Muscle layer of duodenum (tissue), 2 donors: Measurements from ENCODE around the gene SLC35E1.
"Not testable (repeated sequence)": the region's sequence is repeated elsewhere in the genome, so short reads cannot be mapped to it uniquely, and the experiment has no call there.

Source experiments
- H3K27ac ChIP-seq: one replicate; pipeline ENCODE4 v1.7.0; 2013; ENCODE audit warnings: mild to moderate bottlenecking, low read length
- H3K27me3 ChIP-seq: one replicate; pipeline ENCODE4 v1.7.0; 2013; ENCODE audit warnings: low read depth, mild to moderate bottlenecking, control low read depth, low read length
- H3K36me3 ChIP-seq, 2 donors: one replicate each; pipeline ENCODE4 v1.7.0; 2013; ENCODE audit warnings: low read length in 2 of 2, control low read depth in 1 of 2, mild to moderate bottlenecking in 1 of 2; ENCODE audit not compliant: insufficient read depth in 2 of 2, control insufficient read depth in 1 of 2
- H3K4me1 ChIP-seq, 2 donors: one replicate each; pipeline ENCODE4 v1.7.0; 2013; ENCODE audit warnings: low read length in 2 of 2, mild to moderate bottlenecking in 2 of 2, control low read depth in 1 of 2, moderate library complexity in 1 of 2; ENCODE audit not compliant: insufficient read depth in 2 of 2, control insufficient read depth in 1 of 2
- H3K4me3 ChIP-seq, 2 donors: one replicate each; pipeline ENCODE4 v1.7.0; 2013; ENCODE audit warnings: low read length in 2 of 2, low read depth in 1 of 2, mild to moderate bottlenecking in 1 of 2
- H3K9me3 ChIP-seq, 2 donors: one replicate each; pipeline ENCODE4 v1.7.0; 2013; ENCODE audit warnings: low read length in 2 of 2, control low read depth in 1 of 2, mild to moderate bottlenecking in 1 of 2; ENCODE audit not compliant: control insufficient read depth in 1 of 2
- donor health status: healthy.

Gene SLC35E1

DNA sequence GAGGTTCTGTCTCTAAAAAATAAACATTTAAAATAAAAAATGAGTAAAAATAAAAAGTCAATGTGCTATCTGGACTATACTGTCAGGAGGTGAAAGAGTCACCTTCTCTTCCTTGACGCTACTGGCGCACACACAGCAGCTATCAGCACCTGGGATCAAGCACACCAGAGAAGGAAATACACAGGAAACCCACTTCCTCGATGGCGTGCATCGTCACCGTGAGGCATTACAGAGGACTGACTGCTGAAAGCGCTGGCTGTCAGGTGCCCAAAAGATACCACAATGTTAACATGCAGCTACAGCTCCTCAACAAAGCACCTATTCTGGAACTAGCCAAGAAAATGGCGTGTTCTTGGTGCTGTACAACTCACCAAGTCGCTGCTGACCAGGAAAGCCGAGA lies 6.1 kb downstream of the SLC35E1 start:
- Histone ChIP-seq H3K4me1 (peaks cover 2 to 4% of the 10 kb centered on the region in 2 donors), H3K36me3 (peaks cover 23 to 65% of the 10 kb centered on the region in 2 donors), H3K27ac (no peak overlapping the region), H3K27me3 (no peaks in the 10 kb centered on the region), H3K4me3 (no peak overlapping the region), H3K9me3 (no peaks in the 10 kb centered on the region)

DNA sequence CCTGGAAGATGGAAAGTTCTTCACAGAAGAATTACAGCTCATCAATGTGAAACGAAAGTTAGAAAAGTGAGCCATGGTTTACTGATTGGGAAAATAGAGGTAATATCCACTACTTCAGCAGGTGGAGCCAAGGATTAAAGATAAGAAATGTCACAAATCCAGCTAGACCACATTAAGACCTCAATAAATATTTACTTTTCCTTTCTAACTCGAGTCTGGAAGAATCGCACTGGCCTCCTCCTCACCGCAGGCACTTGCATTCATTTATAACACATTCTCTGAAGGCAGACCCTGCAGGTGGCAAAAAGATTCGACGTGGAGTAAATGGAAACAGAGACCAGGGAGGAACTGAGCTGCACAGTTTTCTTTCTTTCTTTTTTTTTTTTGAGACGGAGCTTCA lies 7.4 kb downstream of the SLC35E1 start:
- H3K36me3 ChIP-seq: peaks cover 23 to 72% of the 10 kb centered on the region in 2 donors
- H3K4me3 ChIP-seq: no peak overlapping the region
- no peaks in the 10 kb centered on the region for H3K4me1 ChIP-seq
- no peaks in the 10 kb centered on the region for H3K9me3 ChIP-seq
- H3K27me3 ChIP-seq: no peaks in the 10 kb centered on the region
- no peak overlapping the region for H3K27ac ChIP-seq

DNA sequence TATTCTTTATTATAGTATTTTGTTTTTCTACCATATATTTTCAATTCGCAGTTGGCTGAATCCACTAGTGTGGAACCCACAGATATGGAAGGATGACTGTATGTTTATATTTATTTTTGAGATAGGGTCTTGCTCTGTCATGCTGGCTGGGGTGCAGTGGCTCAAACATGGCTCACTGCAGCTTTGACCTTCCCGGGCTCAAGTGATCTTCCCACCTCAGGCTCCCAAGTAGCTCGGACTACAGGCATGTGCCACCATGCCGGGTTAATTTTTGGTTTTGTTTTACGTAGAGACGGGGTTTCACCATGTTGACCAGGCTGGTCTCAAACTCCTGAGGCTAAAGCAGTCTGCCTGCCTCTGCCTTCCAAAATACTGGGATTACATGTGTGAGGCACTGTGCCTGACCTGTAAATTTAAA lies 9.6 kb downstream of the SLC35E1 start:
- Histone ChIP-seq H3K4me1 (no peaks in the 10 kb centered on the region), H3K27ac (no peak overlapping the region), H3K36me3 (peaks cover 23 to 70% of the 10 kb centered on the region in 2 donors), H3K9me3 (no peaks in the 10 kb centered on the region), H3K27me3 (no peaks in the 10 kb centered on the region), H3K4me3 (no peak overlapping the region)

DNA sequence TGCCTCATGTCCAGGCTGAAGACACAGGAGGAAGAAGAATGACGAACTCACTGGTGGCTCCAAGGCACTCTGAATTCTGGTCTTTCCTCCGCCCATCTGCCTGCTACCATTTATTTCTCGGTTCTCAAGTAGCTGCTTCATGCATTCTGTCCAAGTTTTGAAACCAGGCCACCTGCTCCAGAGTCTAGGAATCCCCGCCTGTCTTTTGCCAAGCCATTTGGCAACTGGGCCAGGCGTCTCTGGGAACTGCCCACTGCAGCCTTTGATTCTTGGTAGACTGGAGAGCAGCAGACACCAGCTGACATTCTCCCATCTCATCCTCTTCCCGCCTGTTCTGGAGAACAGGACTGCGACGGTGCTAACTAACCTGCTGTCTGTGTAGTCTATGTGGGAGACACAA lies 10.8 kb downstream of the SLC35E1 start:
- no peak overlapping the region for H3K4me3 ChIP-seq
- H3K4me1 ChIP-seq: no peaks in the 10 kb centered on the region
- H3K36me3 ChIP-seq: peaks cover 20 to 66% of the 10 kb centered on the region in 2 donors
- no peak overlapping the region for H3K27ac ChIP-seq
- no peaks in the 10 kb centered on the region for H3K9me3 ChIP-seq
- no peaks in the 10 kb centered on the region for H3K27me3 ChIP-seq

DNA sequence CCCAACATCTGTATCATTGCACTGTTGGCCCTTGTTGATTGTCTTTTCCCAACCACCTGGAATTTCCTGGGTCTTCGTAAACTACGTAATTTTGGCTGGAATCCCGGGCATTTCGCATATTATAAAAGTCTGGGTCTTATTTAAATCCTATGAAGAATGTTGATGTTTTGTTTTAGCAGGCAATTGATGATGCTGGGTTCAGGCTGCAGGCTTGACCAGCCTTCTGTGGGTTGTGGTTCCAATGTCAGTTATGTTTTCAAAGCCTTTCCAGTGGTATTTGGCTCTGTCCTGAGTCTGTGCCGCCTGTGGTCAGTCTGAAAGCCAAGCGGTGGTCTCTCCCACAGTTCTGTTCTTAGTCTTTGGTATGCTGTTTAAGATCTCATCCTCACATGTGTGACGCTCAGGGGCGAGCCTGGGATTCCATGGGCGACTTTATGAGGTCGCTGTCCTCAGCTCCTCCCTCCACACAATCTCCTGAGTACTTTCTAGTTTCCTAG lies 12.4 kb downstream of the SLC35E1 start:
- Histone ChIP-seq H3K9me3 (no peaks in the 10 kb centered on the region), H3K4me3 (no peak overlapping the region), H3K4me1 (no peaks in the 10 kb centered on the region), H3K36me3 (peaks cover 25 to 68% of the 10 kb centered on the region in 2 donors), H3K27me3 (no peaks in the 10 kb centered on the region), H3K27ac (no peak overlapping the region)

DNA sequence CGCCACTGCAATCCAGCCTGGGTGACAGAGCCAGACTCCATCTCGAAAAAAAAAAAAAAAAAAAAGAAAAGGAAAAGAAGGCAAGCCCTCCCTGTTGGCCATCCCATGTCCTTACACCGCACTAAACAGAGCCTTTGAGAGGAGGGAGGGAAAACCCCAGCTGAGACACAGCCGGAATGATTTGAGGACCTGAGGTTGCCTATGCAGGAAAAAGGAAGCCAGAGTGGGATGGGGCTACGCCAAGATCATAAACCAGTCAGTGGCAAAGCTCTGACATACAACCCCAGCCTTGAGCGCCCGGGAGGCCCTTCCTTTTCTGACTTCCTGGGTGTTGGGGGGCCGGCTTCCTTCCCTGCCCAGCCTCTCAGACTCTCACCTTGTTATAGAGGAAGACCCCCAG lies 17.4 kb downstream of the SLC35E1 start:
- Histone ChIP-seq H3K27me3 (no peaks in the 10 kb centered on the region), H3K36me3 (peaks cover 25 to 61% of the 10 kb centered on the region in 2 donors), H3K4me1 (no peaks in the 10 kb centered on the region)

DNA sequence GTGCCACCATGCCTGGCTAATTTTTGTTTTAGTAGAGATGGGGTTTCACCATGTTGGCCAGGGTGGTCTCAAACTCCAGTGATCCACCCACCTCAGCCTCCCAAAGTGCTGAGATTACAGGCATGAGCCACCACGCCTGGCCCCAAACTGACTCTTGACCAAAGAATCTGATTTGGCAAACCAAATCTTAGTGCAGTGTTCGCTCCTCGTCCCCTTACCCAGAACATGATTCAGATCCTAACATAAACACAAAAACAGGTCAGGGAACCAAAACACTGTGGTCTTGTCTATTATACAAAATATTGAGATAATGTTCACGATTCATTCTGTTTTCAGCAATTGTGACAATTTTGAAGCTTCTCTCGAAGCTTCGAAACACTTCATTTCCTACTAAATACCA lies 20.3 kb downstream of the SLC35E1 start:
- H3K4me1 ChIP-seq, H3K27ac ChIP-seq, H3K27me3 ChIP-seq, H3K9me3 ChIP-seq, H3K4me3 ChIP-seq: not testable (repeated sequence)
- H3K36me3 ChIP-seq: peaks cover 25 to 52% of the 10 kb centered on the region in 2 donors

More for the DNA sequence above, 17.4 kb downstream of the SLC35E1 start:
- H3K4me3 ChIP-seq: no peak overlapping the region
- H3K27ac ChIP-seq: no peak overlapping the region
- no peaks in the 10 kb centered on the region for H3K9me3 ChIP-seq

DNA sequence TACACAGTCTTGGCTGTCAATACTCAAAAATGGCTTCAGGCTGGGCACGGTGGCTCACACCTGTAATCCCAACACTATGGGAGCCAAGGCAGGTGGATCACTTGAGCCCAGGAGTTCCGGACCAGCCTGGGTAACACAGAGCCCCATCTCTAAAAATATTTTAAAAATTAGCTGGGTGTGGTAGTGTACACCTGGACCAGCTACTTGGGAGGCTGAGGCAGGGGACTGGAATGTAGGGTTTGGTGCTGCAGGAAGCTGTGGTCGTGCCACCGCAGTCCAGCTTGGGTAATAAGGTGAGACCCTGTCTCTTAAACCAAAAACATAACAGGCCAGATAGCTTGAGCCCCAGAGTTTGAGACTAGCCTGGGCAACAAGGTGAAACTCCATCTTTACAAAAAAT lies 23.3 kb downstream of the SLC35E1 start:
- H3K27me3 ChIP-seq: no peaks in the 10 kb centered on the region
- no peaks in the 10 kb centered on the region for H3K9me3 ChIP-seq
- peaks cover 0 to under 1% of the 10 kb centered on the region in 2 donors for H3K4me1 ChIP-seq
- no peak overlapping the region for H3K27ac ChIP-seq
- peaks cover 15 to 24% of the 10 kb centered on the region in 2 donors for H3K36me3 ChIP-seq
- H3K4me3 ChIP-seq: no peak overlapping the region

DNA sequence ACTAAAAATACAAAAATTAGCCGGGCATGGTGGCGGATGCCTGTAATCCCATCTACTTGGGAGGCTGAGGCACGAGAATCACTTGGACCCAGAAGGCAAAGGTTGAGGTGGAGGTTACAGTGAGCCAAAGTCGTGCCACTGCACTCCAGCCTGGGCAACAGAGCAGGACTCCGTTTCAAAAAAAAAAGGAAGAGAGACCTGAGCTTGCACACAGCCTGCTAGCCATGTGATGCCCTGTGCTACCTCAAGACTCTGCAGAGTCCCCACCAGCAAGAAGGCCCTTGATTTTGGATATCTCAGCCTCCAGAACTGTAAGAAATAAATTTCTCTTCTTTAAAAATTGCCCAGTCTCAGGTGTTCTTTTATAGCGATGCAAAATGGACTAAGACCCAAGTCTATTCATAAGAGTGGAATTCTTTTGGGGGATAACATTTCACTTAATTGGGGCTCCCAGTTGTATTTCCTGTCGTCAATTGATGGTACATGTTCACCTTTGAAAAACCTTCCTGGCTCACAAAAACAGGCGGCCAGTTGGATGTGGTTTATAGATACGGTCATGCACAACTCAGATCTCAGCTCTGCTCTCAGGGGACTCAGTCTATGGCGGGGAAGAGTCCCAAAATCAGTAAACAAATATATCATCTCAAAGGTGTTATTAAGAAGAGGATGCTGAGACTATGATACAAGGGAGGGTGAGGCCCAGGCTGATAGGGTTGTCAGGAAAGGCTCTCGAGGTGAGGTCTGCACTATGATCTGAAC lies 27.6 kb downstream of the SLC35E1 start:
- peaks cover 0 to under 1% of the 10 kb centered on the region in 2 donors for H3K36me3 ChIP-seq
- no peak overlapping the region for H3K27ac ChIP-seq
- no peaks in the 10 kb centered on the region for H3K27me3 ChIP-seq
- no peak overlapping the region for H3K4me3 ChIP-seq
- peaks cover 6 to 32% of the 10 kb centered on the region in 2 donors for H3K4me1 ChIP-seq
- H3K9me3 ChIP-seq: no peaks in the 10 kb centered on the region

DNA sequence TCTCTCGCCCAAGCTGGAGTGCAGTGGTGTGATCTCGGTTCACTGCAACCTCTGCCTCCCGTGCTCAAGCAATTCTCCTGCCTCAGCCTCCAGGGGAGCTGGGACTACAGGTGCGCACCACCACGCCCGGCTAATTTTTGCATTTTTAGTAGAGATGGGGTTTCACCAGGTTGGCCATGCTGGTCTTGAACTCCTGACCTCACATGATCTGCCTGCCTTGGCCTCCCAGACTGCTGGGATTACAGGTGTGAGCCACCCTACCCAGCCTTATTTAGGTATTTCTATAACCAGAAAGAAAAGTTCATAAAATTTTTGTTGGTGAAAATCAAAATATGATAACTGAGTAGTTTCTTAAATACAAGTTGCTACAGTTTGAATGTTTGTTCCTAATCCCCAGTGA lies 28.5 kb downstream of the SLC35E1 start:
- H3K9me3 ChIP-seq, H3K36me3 ChIP-seq, H3K27me3 ChIP-seq, H3K27ac ChIP-seq: not testable (repeated sequence)
- Histone ChIP-seq H3K4me3 (peak overlapping the region; percentile 81 to 100), H3K4me1 (peaks cover 6 to 36% of the 10 kb centered on the region in 2 donors)

DNA sequence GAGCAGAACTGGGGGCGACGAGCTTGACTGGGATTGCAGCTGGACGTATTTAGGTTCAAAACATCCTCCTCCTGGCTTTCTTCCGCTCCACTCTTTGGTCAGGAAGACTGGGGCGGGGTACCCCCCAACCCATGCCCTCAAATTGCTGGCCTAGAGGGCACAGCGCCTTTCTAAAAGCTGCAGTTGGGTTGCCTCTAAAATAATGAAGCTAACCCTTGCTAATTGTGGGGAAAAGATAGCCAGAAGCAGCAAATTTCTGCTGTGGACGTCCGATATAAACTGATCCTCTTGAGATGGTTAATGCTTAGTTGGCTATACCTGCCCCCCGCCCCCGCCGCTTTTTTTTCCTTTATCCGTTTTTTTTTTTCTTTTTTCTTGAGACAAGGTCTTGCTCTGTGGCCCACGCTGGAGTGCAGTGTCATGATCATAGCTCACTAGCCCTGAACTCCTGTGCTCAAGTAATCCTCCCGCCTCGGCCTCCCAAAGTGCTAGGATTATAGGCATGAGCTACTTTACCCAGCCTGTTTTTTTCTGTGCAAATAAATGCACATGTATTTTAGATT lies 29.2 kb downstream of the SLC35E1 start:
- H3K27me3 ChIP-seq: no peaks in the 10 kb centered on the region
- H3K27ac ChIP-seq: peak overlapping the region; percentile 64
- H3K4me3 ChIP-seq: peak overlapping the region; percentile 81 to 100
- H3K9me3 ChIP-seq: no peaks in the 10 kb centered on the region
- H3K4me1 ChIP-seq: peaks cover 6 to 39% of the 10 kb centered on the region in 2 donors
- peaks cover under 1 to 8% of the 10 kb centered on the region in 2 donors for H3K36me3 ChIP-seq
